ENCODE data around the gene DEFB131B.
"Not testable (repeated sequence)": the region's sequence is repeated elsewhere in the genome, so short reads cannot be mapped to it uniquely, and the experiment has no call there.

Gene DEFB131B

DNA sequence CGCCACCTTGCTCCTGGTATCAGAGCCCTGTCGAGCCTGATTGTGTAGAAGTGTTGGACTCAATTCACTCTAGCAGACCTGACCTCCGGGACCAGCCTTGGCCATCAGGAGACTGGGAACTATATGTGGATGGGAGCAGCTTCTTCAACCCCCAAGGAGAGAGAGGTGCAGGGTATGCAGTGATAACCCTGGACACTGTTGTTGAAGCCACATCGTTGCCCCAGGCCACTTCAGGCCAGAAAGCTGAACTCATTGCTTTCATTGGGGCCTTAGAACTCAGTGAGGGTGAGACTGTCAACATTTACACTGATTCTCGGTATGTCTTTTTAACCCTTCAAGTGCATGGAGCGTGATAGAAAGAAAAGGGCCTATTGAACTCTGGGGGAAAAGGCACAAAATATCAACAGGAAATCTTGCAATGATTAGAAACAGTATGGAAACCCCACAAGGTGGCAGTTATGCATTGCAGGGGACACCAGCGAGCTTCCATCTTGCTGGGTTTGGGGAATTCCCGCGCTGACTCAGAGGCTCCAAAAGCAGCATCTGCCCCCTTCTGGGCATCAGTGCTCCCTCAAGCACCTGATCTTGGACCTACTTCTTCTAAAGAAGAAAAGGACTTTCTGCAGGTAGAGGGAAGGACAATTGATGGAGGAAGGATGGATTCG lies 33.2 kb downstream of the DEFB131B start:
- DNase-seq (ENCODE audit: low read depth in 2 of 2): peak; percentile 20 to 75

DNA sequence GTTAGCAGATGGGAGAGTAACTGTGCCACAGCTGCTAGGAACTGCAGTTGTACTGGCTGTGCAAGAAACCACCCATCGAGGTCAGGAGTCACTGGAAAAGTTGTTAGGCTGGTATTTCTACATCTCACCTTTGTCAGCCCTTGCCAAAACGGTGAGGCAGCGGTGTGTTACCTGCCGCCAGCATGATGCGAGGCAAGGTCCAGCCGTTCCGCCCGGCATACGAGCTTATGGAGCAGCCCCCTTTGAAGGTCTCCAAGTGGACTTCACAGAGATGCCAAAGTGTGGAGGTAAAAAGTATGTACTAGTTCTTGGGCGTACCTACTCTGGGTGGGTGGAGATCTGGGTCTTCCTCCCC lies 33.7 kb downstream of the DEFB131B start:
- DNase-seq (ENCODE audit: low read depth in 2 of 2): not testable (repeated sequence)

DNA sequence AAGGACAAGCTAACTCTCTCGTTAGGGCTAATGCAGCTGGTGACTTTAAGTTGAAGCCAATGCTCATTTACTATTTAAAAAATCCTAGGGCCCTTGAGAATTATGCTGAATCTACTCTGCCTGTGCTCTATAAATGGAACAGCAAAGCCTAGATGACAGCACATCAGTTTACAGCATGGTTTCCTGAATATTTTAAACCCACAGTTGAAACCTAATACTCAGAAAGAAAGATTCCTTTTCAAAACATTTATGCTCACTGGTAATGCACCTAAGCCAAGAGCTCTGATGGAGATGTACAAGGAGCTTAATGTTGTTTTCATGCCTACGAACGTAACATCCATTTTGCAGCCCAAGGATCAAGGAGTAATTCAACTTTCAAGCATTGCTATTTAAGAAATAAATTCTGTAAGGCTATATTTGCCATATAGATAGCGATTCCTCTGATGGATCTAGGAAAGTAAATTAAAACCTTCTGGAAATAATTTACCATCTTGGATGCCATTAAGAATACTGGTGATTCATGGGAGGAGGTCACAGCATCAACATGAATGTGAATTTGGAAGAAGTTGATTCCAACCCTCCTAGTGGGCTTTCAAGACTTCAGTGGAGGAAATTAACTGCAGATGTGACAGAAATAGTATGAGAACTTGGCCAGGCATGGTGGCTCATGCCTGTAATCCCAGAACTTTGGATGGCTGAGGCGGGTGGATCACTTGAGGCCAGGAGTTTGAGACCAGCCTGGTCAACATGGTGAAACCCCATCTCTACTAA lies 35.7 kb downstream of the DEFB131B start:
- DNase-seq (ENCODE audit: low read depth in 2 of 2): no peak

DNA sequence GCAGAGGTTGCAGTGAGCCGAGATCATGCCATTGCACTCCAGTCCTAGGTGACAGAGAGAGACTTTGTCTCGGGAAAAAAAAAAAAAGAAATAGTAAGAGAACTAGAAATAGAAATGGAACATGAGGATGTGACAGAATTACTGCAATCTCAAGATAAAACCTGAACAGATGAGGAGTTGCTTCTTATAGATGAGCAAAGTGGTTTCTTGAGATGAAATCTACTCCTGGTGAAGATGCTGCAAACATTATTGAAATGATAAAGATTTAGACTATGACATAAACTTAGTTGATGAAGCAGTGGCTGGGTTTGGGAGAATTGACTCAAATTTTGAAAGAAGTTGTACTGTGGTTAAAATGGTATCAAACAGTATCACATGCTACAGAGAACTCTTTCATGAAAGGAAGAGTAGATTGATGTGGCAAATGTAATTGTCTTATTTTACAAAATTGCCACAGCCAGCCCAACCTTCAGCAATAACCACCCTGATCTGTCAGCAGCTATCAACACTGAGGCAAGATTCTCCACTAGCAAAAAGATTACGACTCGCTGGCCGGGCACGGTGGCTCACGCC lies 36.5 kb downstream of the DEFB131B start:
- no peak for DNase-seq (ENCODE audit: low read depth in 2 of 2)

DNA sequence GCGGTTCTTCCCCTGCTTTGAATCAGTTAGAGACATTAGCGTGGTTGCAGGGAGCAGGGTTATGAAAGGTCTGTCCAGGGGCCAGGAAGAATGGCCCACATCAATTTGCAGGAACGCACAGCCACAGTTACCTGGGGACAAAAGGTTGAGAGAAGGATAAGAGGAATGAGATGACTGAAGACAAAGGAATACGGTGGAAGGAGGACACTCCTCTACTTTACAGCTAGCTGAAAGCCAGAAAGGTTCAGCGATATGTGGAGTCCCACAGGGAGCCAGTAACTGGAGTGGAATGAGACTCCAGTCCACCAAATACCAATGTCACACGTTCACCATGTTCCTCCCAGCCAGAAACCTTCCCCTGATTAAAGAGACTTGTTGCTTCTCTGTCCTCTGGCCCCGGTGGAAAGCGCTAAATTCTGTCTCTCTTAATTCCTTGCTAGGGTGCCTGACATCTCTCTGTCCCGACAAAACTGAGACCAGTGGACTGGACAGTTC lies 39.4 kb downstream of the DEFB131B start:
- DNase-seq (ENCODE audit: low read depth in 2 of 2): no peak

DNA sequence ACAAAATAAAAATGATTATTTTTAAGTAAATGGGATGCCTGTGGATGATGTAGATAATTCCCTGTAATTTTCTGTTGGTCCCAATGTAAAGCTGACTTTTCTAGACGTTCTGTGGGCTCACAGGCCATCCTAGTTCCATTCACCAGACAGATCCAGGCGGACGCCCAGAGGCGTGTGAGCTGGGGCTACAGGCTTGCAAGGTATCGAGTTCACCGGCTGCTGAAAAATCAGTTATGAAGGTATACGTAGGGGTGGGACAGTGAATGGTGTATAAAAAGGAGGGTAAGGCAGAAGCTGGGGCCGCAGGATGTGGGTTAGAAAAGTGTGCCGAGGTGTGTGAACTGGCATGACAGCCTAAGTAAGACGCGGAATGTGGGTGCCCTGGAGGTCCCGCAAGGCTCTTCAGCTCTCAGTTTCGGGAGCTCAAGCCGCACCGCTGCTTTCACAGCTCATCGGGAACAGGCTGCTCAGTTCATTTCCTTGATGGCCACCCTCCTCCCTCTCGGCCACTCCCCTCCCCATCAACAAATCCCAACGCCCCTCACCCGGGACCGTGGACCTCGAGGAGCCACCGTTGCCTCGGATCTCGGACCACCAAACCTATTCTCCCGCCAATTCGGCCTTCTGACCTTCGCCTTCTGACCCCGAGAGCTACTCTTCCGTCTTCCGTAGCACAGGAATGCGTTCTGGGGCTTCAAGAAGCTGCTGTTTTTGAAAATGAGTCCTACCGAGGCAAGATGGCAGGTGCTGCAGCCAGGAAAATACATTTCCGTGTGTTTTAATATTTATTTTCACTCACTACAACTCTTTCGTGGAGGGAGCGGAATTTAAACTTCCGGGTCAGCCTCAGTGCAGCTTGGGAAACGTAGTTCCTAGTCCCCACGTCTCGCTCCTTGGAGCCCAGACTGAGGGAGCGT lies 49.8 kb downstream of the DEFB131B start, which contains the start of gene XNDC1N:
Gene XNDC1N (minus strand): TSS at position 775 of the 917 bp plus-strand sequence. CDS start 5,241 bp downstream, outside the sequence.
- DNase-seq (ENCODE audit: low read depth in 2 of 2): peak; percentile 49 to 56

DNA sequence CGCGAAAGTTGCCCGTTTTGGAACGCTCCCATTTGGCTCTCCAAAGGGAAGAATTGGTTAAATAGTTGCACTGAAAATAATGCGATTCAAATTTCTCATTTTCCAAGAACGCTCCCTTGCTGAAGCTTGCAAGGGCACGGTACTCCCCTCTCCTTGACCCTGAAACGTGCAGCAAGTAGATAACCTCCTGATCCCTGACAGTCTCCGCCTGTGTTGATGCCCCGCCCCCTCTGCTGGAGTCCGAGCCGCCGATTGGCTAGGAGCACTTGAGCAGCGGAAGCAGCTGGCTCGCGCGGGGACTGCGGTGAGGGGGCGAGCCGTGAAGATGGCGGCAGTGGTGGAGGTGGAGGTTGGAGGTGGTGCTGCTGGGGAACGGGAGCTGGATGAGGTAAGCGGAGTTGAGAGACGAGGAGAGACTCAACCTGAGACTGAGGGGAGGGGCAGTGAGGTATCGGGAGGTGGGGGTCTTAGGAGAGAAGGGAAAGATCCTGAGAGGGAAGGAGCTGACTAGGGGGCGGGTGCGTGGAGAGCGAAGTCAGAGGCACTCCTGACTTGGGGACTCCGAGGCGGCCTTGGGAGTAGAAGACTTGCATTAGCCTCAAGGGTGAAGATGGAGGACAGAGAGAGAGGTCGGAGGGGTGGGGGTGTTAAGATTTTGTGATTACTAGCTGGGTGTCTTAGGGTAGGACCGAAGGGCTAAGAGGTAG lies 50.6 kb downstream of the DEFB131B start, which contains the start of gene RNF121:
Gene RNF121 (plus strand): TSS at position 310 of the 707 bp plus-strand sequence. CDS start 16 bp downstream, at position 326.
- DNase-seq (ENCODE audit: low read depth in 2 of 2): peak; percentile 97

DNA sequence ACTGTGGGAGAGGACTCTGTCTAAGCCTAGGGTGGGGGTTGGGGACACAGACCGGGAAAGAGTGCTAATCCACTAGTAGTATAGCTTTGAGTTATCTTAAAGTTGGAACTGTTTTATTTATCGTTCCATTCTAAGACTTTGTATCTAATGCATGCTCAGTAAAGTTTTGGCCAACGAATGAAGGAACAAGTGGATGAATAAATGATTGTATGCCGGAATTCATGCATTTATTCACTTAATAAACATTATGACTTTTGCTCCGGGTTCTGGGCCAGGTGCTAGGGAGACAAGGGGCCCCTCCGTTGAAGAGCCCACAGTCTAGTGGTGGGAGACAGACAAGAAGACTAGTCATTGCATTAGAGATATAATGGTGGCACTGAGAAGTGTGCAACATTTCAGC lies 51.2 kb downstream of the DEFB131B start:
- DNase-seq (ENCODE audit: low read depth in 2 of 2): no peak

DNA sequence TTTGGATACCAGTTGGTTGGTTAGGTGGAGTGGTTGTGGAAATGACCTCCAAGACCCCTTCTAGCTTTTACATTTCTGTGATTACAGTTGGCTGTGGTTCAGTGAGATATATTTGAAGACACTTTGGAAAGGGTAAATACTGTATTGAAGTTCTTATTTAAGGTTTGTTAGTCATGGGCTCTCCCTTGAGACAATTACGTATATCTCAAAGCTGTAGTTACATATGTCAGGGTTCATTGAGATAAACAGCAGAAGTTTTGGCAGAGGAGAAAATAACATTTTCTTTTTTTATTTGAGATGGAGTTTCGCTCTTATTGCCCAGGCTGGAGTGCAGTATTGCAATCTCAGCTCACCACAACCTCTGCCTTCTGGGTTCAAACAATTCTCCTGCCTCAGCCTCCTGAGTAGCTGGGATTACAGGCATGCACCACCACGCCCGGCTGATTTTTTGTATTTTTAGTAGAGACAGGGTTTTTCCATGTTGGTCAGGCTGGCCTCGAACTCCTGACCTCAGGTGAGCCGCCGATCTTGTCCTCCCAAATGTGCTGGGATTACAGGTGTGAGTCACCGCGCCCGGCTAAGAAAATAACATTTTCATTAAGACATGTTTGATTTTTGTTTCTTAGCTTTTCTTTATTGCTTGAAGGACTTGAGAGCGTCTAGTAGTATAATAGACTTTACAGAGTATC lies 52.4 kb downstream of the DEFB131B start:
- DNase-seq (ENCODE audit: low read depth in 2 of 2): no peak

DNA sequence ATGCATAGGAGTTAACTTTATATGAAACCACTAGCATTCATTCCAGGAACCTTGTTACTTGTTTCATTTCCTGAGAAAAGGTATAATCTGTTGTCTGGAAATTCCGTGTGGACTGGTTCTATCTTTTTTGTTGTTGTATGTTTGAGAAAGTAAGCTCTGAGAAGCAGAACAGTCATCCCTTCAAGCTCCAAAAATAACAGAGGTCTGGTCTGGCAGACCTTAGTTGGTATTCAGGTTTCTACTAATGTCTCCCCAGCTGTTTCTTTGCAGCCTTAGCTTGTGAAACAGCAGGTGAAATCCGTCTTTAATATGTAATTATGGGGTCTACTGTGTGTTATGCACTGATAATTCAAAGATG lies 53.0 kb downstream of the DEFB131B start:
- DNase-seq (ENCODE audit: low read depth in 2 of 2): no peak

DNA sequence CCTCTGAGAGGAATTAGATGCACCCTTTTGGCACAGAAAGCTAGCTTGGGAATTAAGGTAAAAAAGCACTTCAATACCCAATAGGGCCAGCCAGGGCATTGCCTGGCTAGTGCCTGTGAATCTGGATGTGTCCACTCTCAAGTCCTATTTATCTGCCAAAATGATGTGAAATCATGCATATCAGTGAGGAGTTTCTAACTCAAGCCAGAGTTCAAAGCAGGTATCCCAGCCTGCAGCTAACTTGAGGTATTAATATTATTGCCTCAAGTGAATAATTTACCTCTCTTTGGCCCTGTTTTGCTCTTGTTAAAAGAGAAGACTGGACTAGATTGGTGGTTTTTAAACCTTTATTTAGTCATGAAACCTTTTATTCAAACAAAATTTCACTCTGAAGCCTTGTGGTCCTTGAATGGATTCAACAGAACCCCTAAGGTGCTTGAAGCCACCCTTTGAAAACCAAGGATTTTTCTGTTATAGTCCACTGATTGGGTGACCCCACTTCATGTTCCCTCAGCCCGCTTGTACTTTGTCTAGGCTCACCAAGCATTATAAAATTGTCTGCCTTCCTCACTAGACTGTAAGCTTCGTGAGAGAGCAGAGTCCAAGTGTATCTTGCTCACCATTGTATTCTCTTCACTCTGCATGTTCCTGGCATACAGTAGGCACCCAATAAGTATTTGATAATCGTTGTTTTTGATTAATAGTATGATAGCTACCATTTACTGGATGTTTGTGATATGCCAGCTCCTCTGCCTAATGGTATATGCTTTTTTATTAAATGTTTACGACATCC lies 55.1 kb downstream of the DEFB131B start:
- no peak for DNase-seq (ENCODE audit: low read depth in 2 of 2)
